Liver (tissue), 3 donors: ENCODE measurements around the gene AIDA.

Experiments
- EGR1 ChIP-seq, 2 donors: IDR thresholded peaks; 2 replicates each; pipeline ENCODE4 v1.6.1; 2016 to 2018; ENCODE audit warnings: antibody characterized with exemption in 2 of 2, low read depth in 2 of 2
- FOXA2 ChIP-seq: IDR thresholded peaks from 2 replicates; pipeline ENCODE4 v1.6.1; 2016; ENCODE audit warnings: antibody characterized with exemption
- HNF4A ChIP-seq, 2 donors: conservative IDR thresholded peaks; 2 replicates each; pipeline ENCODE4 v1.6.1; 2016; ENCODE audit warnings: antibody characterized with exemption in 2 of 2, mild to moderate bottlenecking in 2 of 2
- RAD21 ChIP-seq, 2 donors: IDR thresholded peaks; 2 replicates each; pipeline ENCODE4 v1.6.1; 2016; ENCODE audit warnings: antibody characterized with exemption in 2 of 2, mild to moderate bottlenecking in 2 of 2
- SP1 ChIP-seq: IDR thresholded peaks from 2 replicates; pipeline ENCODE4 v1.6.1; 2018; ENCODE audit warnings: antibody characterized with exemption, mild to moderate bottlenecking
- TAF1 ChIP-seq: conservative IDR thresholded peaks from 2 replicates; pipeline ENCODE4 v1.6.1; 2016; ENCODE audit warnings: antibody characterized with exemption, mild to moderate bottlenecking
- YY1 ChIP-seq: IDR thresholded peaks from 2 replicates; pipeline ENCODE4 v1.6.1; 2016; ENCODE audit warnings: antibody characterized with exemption, mild to moderate bottlenecking
- TF ChIP-seq, protein P1 (sequence below): IDR thresholded peaks from 2 replicates; pipeline ENCODE4 v1.6.1; 2016; ENCODE audit warnings: antibody characterized with exemption
- TF ChIP-seq, protein P2 (sequence below): fragments of 150-350 bp; IDR thresholded peaks from 2 replicates; pipeline ENCODE4 v1.5.1; 2017; ENCODE audit warnings: improper control_type of control experiment, low read depth, low read length; ENCODE audit not compliant: missing input control
- TF ChIP-seq, protein P3 (sequence below): IDR thresholded peaks from 2 replicates; pipeline ENCODE4 v1.6.1; 2016; ENCODE audit warnings: antibody characterized with exemption, mild to moderate bottlenecking
- TF ChIP-seq, protein P4 (sequence below): IDR thresholded peaks from 2 replicates; pipeline ENCODE4 v1.6.1; 2016; ENCODE audit warnings: antibody characterized with exemption
- TF ChIP-seq, protein P5 (sequence below): IDR thresholded peaks from 2 replicates; pipeline ENCODE4 v1.6.1; 2016; ENCODE audit warnings: antibody characterized with exemption
- donor health status: healthy.
- donor health status: healthy.

DNA sequence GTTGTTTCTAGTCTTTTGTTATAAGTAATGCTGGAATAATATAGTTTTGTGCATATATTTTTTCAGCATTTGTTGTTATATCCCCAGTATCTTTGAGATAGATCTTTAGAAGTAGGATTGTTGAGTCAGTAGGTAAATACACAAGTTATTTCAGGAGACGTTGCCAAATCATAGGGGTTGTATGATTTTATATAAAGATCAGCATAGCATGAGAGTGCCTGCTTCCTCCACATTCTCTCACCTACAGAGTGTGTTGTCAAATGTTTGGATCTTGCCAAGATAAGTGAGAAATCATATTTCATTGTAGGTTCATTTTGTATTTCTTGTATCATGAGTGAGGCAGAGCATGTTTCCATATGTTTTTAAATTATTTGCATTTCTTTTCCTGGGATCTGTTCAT is 69.8 kb downstream of the AIDA start:
- TF ChIP-seq, protein P1, sequence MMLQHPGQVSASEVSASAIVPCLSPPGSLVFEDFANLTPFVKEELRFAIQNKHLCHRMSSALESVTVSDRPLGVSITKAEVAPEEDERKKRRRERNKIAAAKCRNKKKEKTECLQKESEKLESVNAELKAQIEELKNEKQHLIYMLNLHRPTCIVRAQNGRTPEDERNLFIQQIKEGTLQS, result no peak
- TF ChIP-seq, protein P2, sequence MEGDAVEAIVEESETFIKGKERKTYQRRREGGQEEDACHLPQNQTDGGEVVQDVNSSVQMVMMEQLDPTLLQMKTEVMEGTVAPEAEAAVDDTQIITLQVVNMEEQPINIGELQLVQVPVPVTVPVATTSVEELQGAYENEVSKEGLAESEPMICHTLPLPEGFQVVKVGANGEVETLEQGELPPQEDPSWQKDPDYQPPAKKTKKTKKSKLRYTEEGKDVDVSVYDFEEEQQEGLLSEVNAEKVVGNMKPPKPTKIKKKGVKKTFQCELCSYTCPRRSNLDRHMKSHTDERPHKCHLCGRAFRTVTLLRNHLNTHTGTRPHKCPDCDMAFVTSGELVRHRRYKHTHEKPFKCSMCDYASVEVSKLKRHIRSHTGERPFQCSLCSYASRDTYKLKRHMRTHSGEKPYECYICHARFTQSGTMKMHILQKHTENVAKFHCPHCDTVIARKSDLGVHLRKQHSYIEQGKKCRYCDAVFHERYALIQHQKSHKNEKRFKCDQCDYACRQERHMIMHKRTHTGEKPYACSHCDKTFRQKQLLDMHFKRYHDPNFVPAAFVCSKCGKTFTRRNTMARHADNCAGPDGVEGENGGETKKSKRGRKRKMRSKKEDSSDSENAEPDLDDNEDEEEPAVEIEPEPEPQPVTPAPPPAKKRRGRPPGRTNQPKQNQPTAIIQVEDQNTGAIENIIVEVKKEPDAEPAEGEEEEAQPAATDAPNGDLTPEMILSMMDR, result no peak
- no peak for TF ChIP-seq YY1
- TF ChIP-seq, protein P3, sequence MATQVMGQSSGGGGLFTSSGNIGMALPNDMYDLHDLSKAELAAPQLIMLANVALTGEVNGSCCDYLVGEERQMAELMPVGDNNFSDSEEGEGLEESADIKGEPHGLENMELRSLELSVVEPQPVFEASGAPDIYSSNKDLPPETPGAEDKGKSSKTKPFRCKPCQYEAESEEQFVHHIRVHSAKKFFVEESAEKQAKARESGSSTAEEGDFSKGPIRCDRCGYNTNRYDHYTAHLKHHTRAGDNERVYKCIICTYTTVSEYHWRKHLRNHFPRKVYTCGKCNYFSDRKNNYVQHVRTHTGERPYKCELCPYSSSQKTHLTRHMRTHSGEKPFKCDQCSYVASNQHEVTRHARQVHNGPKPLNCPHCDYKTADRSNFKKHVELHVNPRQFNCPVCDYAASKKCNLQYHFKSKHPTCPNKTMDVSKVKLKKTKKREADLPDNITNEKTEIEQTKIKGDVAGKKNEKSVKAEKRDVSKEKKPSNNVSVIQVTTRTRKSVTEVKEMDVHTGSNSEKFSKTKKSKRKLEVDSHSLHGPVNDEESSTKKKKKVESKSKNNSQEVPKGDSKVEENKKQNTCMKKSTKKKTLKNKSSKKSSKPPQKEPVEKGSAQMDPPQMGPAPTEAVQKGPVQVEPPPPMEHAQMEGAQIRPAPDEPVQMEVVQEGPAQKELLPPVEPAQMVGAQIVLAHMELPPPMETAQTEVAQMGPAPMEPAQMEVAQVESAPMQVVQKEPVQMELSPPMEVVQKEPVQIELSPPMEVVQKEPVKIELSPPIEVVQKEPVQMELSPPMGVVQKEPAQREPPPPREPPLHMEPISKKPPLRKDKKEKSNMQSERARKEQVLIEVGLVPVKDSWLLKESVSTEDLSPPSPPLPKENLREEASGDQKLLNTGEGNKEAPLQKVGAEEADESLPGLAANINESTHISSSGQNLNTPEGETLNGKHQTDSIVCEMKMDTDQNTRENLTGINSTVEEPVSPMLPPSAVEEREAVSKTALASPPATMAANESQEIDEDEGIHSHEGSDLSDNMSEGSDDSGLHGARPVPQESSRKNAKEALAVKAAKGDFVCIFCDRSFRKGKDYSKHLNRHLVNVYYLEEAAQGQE, result no peak
- TF ChIP-seq RAD21 (IDR thresholded peaks at IDR 0.05), result no peak
- TF ChIP-seq, protein P4, sequence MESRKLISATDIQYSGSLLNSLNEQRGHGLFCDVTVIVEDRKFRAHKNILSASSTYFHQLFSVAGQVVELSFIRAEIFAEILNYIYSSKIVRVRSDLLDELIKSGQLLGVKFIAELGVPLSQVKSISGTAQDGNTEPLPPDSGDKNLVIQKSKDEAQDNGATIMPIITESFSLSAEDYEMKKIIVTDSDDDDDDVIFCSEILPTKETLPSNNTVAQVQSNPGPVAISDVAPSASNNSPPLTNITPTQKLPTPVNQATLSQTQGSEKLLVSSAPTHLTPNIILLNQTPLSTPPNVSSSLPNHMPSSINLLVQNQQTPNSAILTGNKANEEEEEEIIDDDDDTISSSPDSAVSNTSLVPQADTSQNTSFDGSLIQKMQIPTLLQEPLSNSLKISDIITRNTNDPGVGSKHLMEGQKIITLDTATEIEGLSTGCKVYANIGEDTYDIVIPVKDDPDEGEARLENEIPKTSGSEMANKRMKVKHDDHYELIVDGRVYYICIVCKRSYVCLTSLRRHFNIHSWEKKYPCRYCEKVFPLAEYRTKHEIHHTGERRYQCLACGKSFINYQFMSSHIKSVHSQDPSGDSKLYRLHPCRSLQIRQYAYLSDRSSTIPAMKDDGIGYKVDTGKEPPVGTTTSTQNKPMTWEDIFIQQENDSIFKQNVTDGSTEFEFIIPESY, result no peak
- TF ChIP-seq EGR1 (IDR thresholded peaks at IDR 0.05; ENCODE audit: low read depth in 2 of 2), result no peak
- no peak for TF ChIP-seq FOXA2
- no peak for TF ChIP-seq HNF4A (conservative IDR thresholded peaks at IDR 0.05)
- TF ChIP-seq, protein P5, sequence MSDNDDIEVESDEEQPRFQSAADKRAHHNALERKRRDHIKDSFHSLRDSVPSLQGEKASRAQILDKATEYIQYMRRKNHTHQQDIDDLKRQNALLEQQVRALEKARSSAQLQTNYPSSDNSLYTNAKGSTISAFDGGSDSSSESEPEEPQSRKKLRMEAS, result no peak
- TF ChIP-seq SP1, result no peak
- no peak for TF ChIP-seq TAF1
